Mucosa of rectum (tissue), 2 donors: ENCODE results near the gene DDIAS.

ENCODE experiments used
- H3K27ac ChIP-seq, 2 donors: one replicate each; pipeline ENCODE4 v1.7.0; 2013; ENCODE audit warnings: inconsistent platforms in 2 of 2, low read depth in 2 of 2, low read length in 2 of 2
- H3K27me3 ChIP-seq, 2 donors: one replicate each; pipeline ENCODE4 v1.7.0; 2013; ENCODE audit warnings: low read length in 2 of 2; ENCODE audit not compliant: control insufficient read depth in 2 of 2, insufficient read depth in 2 of 2
- H3K36me3 ChIP-seq, 2 donors: one replicate each; pipeline ENCODE4 v1.7.0; 2013; ENCODE audit warnings: low read length in 2 of 2; ENCODE audit not compliant: control insufficient read depth in 2 of 2, insufficient read depth in 2 of 2
- H3K4me1 ChIP-seq, 2 donors: one replicate each; pipeline ENCODE4 v1.7.0; 2013; ENCODE audit warnings: low read length in 2 of 2, mild to moderate bottlenecking in 1 of 2; ENCODE audit not compliant: control insufficient read depth in 2 of 2, insufficient read depth in 2 of 2
- H3K4me3 ChIP-seq, 2 donors: one replicate each; pipeline ENCODE4 v1.7.0; 2013; ENCODE audit warnings: low read length in 2 of 2
- H3K9ac ChIP-seq, 2 donors: one replicate each; pipeline ENCODE4 v1.7.0; 2013; ENCODE audit warnings: low read length in 2 of 2, low read depth in 1 of 2, mild to moderate bottlenecking in 1 of 2
- H3K9me3 ChIP-seq, 2 donors: one replicate each; pipeline ENCODE4 v1.7.0; 2013; ENCODE audit warnings: low read length in 2 of 2; ENCODE audit not compliant: control insufficient read depth in 2 of 2
- donor health status: healthy.
- donor health status: Normal muscosa, but diverticular disease.

Gene DDIAS

GRCh38 chr11:82900277-82901164 lies 1.0 kb upstream of the DDIAS start, which contains the start of gene PRCP:
PRCP (minus strand) TSS chr11:82900430; CDS start chr11:82900402, 28 bp downstream.
- H3K27ac ChIP-seq: peak within 1 kb of the TSS; percentile 90 to 98
- H3K9ac ChIP-seq: peak within 1 kb of the TSS; percentile 71 to 81
- no peaks in the 10 kb centered on the region for H3K27me3 ChIP-seq
- no peaks in the 10 kb centered on the region for H3K9me3 ChIP-seq
- no peaks in the 10 kb centered on the region for H3K36me3 ChIP-seq
- H3K4me3 ChIP-seq: peak within 1 kb of the TSS; percentile 76 to 93
- H3K4me1 ChIP-seq: peaks cover 12 to 19% of the 10 kb centered on the region in 2 donors

- peaks cover 12 to 19% of the 10 kb centered on the region in 2 donors for H3K4me1 ChIP-seq
- no peaks in the 10 kb centered on the region for H3K27me3 ChIP-seq
- peak overlapping the region; percentile 76 to 93 for H3K4me3 ChIP-seq
- H3K9me3 ChIP-seq: no peaks in the 10 kb centered on the region
- H3K27ac ChIP-seq: no peak overlapping the region
- H3K36me3 ChIP-seq: no peaks in the 10 kb centered on the region
- no peak overlapping the region for H3K9ac ChIP-seq
Observed at GRCh38 chr11:82901922-82902485, 468 bp downstream of the DDIAS start.

GRCh38 chr11:82902880-82903279 lies 1.3 kb downstream of the DDIAS start:
- H3K9ac ChIP-seq: no peak overlapping the region
- H3K27ac ChIP-seq: no peak overlapping the region
- no peaks in the 10 kb centered on the region for H3K36me3 ChIP-seq
- H3K9me3 ChIP-seq: no peaks in the 10 kb centered on the region
- H3K27me3 ChIP-seq: no peaks in the 10 kb centered on the region
- peaks cover 12 to 19% of the 10 kb centered on the region in 2 donors for H3K4me1 ChIP-seq
- no peak overlapping the region for H3K4me3 ChIP-seq

DNA sequence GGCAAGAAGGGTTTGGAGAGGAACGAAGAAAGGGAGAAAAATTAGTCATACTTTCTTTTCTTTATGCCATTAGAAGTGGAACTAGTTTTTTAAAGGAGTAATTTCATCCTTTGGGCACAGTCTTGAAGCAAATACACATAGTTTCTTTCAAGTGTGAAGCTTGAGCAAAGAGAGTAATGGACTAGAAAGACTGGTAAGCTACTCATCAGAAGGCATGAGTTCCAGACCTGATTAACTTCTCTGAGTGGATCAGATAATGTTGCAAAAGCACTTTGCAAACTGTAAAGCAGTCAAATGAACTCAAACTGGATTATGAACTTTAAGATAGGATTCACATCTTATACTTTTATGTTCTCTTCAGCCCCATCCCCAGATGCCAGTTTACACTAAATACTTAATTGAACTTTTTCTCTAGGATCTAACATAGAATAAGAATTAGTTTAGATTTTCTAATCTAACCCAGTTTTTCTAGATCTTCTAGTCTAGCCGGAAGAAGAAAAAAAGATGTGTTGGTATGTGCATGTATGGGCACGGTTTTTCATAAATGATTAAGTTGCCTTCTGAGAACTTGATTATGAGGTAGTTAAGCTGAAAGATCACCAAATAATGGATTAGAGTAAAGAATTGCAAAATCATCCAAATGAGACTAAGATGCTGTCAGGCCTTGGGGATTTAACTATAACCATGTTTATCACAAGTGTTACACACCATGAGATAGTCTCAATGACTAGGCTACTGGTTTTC lies 2.5 kb downstream of the DDIAS start:
- Histone ChIP-seq H3K9ac (no peak overlapping the region), H3K27ac (no peak overlapping the region), H3K27me3 (no peaks in the 10 kb centered on the region), H3K4me1 (peaks cover 12 to 18% of the 10 kb centered on the region in 2 donors), H3K36me3 (no peaks in the 10 kb centered on the region), H3K4me3 (no peak overlapping the region), H3K9me3 (no peaks in the 10 kb centered on the region)

GRCh38 chr11:82906236-82906635 lies 4.7 kb downstream of the DDIAS start:
- no peak overlapping the region for H3K4me3 ChIP-seq
- no peak overlapping the region for H3K27ac ChIP-seq
- H3K36me3 ChIP-seq: no peaks in the 10 kb centered on the region
- peaks cover 4 to 5% of the 10 kb centered on the region in 2 donors for H3K4me1 ChIP-seq
- no peak overlapping the region for H3K9ac ChIP-seq
- no peaks in the 10 kb centered on the region for H3K27me3 ChIP-seq
- H3K9me3 ChIP-seq: no peaks in the 10 kb centered on the region

DNA sequence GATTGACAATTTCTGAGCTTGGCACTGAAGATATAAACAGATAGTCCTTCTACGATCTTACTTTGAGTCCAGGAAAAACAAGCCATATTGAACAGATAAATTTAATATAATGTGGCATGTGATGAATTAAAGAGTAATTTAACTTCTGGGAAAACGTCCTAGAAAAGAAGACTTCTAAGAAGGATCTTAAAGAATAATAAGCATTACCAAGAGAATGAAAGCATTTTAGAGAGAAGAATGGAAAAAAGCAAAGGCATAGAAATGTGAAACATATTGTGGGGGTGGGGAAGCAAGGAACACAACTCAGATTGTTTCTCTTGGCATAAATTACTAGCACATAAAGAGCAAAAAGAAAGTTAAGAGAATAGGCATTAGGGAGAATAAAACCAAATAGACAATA lies 5.4 kb downstream of the DDIAS start:
- no peak overlapping the region for H3K9ac ChIP-seq
- no peak overlapping the region for H3K27ac ChIP-seq
- peaks cover 2% of the 10 kb centered on the region in 2 donors for H3K4me1 ChIP-seq

DNA sequence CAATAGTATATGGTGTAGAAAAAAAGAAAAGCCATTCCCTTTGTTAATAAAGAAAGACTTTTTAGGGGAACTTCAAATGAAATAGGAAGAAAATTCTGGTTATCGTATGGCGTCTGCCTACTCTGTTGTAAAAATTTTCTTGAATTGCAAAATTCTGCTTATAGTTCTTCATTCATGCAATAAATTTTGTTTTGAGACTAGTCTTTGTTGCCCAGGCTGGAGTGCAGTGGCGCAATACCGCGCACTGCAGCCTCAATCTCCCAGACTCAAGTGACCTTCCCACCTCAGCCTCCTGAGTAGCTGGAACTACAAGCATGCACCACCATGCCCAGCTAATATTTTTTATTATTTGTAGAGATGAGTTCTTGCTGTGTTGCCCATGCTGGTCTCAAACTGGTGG lies 5.8 kb downstream of the DDIAS start:
- no peak overlapping the region for H3K4me3 ChIP-seq
- H3K27me3 ChIP-seq: no peaks in the 10 kb centered on the region
- no peaks in the 10 kb centered on the region for H3K36me3 ChIP-seq
- H3K9ac ChIP-seq: no peak overlapping the region
- no peaks in the 10 kb centered on the region for H3K9me3 ChIP-seq
- H3K27ac ChIP-seq: no peak overlapping the region
- no peaks in the 10 kb centered on the region for H3K4me1 ChIP-seq

More for the DNA sequence above, 5.4 kb downstream of the DDIAS start:
- Histone ChIP-seq H3K4me3 (no peak overlapping the region), H3K36me3 (no peaks in the 10 kb centered on the region), H3K9me3 (no peaks in the 10 kb centered on the region), H3K27me3 (no peaks in the 10 kb centered on the region)

DNA sequence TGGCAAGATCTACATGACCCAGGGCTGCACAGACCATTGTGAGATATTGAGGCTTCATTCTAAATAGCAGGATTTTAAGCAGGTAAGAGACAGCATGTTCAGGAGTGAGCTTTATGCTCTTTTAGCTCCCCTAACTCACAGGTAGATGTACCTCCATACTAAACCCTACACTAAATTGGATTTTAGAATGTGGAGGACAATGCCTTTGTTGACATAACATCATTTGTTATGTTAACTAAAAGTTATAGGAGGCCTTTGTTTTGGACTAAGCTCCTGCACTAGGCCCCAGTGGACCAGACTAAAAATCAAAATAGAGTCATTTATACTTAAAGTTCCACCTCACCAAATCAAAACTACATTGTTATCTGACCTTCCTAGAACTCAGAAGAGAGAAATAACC lies 6.8 kb downstream of the DDIAS start:
- H3K4me3 ChIP-seq: no peak overlapping the region
- H3K27ac ChIP-seq: peak overlapping the region in 1 of 2 donors; percentile 6
- H3K4me1 ChIP-seq: no peaks in the 10 kb centered on the region
- no peak overlapping the region for H3K9ac ChIP-seq
- no peaks in the 10 kb centered on the region for H3K9me3 ChIP-seq
- no peaks in the 10 kb centered on the region for H3K36me3 ChIP-seq
- H3K27me3 ChIP-seq: no peaks in the 10 kb centered on the region

DNA sequence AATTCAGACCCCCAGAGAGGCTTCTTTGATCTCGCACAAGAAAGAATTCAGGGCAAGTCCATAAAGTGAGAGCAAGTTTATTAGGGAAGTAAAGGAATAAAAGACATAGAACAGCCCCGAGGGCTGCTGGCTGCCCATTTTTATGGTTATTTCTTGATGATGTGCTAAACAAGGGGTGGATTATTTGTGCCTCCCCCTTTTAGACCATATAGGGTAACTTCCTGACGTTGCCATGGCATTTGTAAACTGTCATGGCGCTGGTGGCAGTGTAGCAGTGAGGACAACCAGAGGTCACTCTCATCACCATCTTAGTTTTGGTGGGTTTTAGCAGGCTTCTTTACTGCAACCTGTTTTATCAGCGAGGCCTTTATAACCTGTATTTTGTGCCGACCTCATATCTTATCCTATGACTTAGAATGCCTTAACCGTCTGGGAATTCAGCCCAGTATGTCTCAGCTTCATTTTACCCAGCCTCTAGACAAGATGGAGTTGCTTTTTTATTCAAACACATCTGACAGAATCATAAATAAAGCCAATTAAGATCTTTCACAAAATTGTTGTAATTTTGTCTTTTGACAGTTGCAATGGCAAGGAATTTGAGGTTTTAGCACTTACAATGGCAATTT lies 7.6 kb downstream of the DDIAS start:
- H3K4me3 ChIP-seq: no peak overlapping the region
- no peaks in the 10 kb centered on the region for H3K9me3 ChIP-seq
- H3K36me3 ChIP-seq: no peaks in the 10 kb centered on the region
- no peak overlapping the region for H3K9ac ChIP-seq
- H3K27me3 ChIP-seq: no peaks in the 10 kb centered on the region
- H3K27ac ChIP-seq: no peak overlapping the region
- H3K4me1 ChIP-seq: no peaks in the 10 kb centered on the region
